ENCODE data around the gene SERPINF2. TPM values are rescaled to one million over a fixed set of nuclear protein-coding genes. Genes with fewer than 3 reads are reported as not detected.

SERPINF2 gene
- total RNA-seq, 1 donor from 2014 or later: 21.6 TPM

- H3K9me3 ChIP-seq: no peaks in the 10 kb centered on the region
- peaks cover 40% of the 10 kb centered on the region for H3K4me1 ChIP-seq
- peaks cover 74% of the 10 kb centered on the region for H3K36me3 ChIP-seq
- intact Hi-C loops (cut with DNase I): no loop called here
- no peaks in the 10 kb centered on the region for H3K27me3 ChIP-seq
- ATAC-seq (peak; percentile 62), DNase-seq (peak; percentile 86)
- H3K4me3 ChIP-seq: peak overlapping the region; percentile 28
- peak overlapping the region; percentile 83 for H3K27ac ChIP-seq
- TF ChIP-seq CTCF (IDR thresholded peaks at IDR 0.05): no peak
Measured at GRCh38 chr17:1730326-1731193, 12.1 kb upstream of the SERPINF2 start.

GRCh38 chr17:1731194-1731506 is 11.5 kb upstream of the SERPINF2 start:
- Histone ChIP-seq H3K4me3 (no peak overlapping the region), H3K27ac (peak overlapping the region; percentile 83), H3K36me3 (peaks cover 79% of the 10 kb centered on the region), H3K27me3 (no peaks in the 10 kb centered on the region), H3K9me3 (no peaks in the 10 kb centered on the region), H3K4me1 (peaks cover 38% of the 10 kb centered on the region)
- intact Hi-C loops (cut with DNase I): no loop called here
- ATAC-seq: no peak
- TF ChIP-seq CTCF (IDR thresholded peaks at IDR 0.05): no peak
- no peak for DNase-seq

GRCh38 chr17:1732241-1732832 is 10.3 kb upstream of the SERPINF2 start:
- H3K4me3 ChIP-seq: no peak overlapping the region
- TF ChIP-seq CTCF (IDR thresholded peaks at IDR 0.05): no peak
- peaks cover 38% of the 10 kb centered on the region for H3K4me1 ChIP-seq
- ATAC-seq (no peak), DNase-seq (no peak)
- H3K27ac ChIP-seq: no peak overlapping the region
- no peaks in the 10 kb centered on the region for H3K9me3 ChIP-seq
- no peaks in the 10 kb centered on the region for H3K27me3 ChIP-seq
- intact Hi-C loops (cut with DNase I): no loop called here
- H3K36me3 ChIP-seq: peaks cover 73% of the 10 kb centered on the region

GRCh38 chr17:1732833-1733321 is 9.8 kb upstream of the SERPINF2 start:
- intact Hi-C loops (cut with DNase I): no loop called here
- Histone ChIP-seq H3K4me3 (no peak overlapping the region), H3K36me3 (peaks cover 73% of the 10 kb centered on the region), H3K4me1 (peaks cover 43% of the 10 kb centered on the region), H3K9me3 (no peaks in the 10 kb centered on the region), H3K27me3 (no peaks in the 10 kb centered on the region), H3K27ac (no peak overlapping the region)
- TF ChIP-seq CTCF (IDR thresholded peaks at IDR 0.05): no peak
- ATAC-seq (no peak), DNase-seq (no peak)

GRCh38 chr17:1733759-1734158 is 8.9 kb upstream of the SERPINF2 start:
- H3K27me3 ChIP-seq: no peaks in the 10 kb centered on the region
- H3K36me3 ChIP-seq: peaks cover 67% of the 10 kb centered on the region
- ATAC-seq: no peak
- TF ChIP-seq CTCF (IDR thresholded peaks at IDR 0.05): no peak
- no peak for DNase-seq
- intact Hi-C loops (cut with DNase I): no loop called here
- H3K4me1 ChIP-seq: peaks cover 43% of the 10 kb centered on the region
- H3K9me3 ChIP-seq: no peaks in the 10 kb centered on the region
- H3K4me3 ChIP-seq: no peak overlapping the region
- no peak overlapping the region for H3K27ac ChIP-seq

All from upper lobe of right lung (tissue), 1 donor.